SK-MEL-5 (cell line): Measurements from ENCODE around the gene ELF3. TPM values are rescaled to one million over a fixed set of nuclear protein-coding genes. Genes with fewer than 3 reads are reported as not detected.
"Not testable (repeated sequence)": the region's sequence is repeated elsewhere in the genome, so short reads cannot be mapped to it uniquely, and the experiment has no call there.

Source experiments
- DNase-seq: peaks from one replicate; pipeline ENCODE4 v3.0.0-alpha.2; 2016; ENCODE audit warnings: low read depth, low spot score
- in situ Hi-C: cut with HindIII; loops from 2 replicates; pipeline ENCODE4 v1.10.0; 2016; ENCODE audit warnings: low sequenced_read_pairs, high pct_unique_total_duplicates, low pct_unique_long_range_greater_than_20kb
- small RNA-seq, 2 experiments: library from RNA; depleted of rRNA; stranded (forward); fragments of <200 nt; gene quantifications; one replicate each; pipeline ENCODE3, GENCODE V24; 2014
- total RNA-seq: library from RNA; depleted of rRNA; stranded (reverse); fragments of >200 nt; shearing (Covaris generic); gene quantifications from 2 replicates; pipeline ENCODE4 v1.2.3, GENCODE V29; 2014; rRNA removed

ELF3 gene
- total RNA-seq, 1 experiment from 2014 or later = not detected

- no peak for DNase-seq
Observed at GRCh38 chr1:202056644-202057334, 46.4 kb downstream of the ELF3 start.

GRCh38 chr1:202057335-202057704 is 46.9 kb downstream of the ELF3 start:
- in situ Hi-C loops, DNase-seq: not testable (repeated sequence)

More at GRCh38 chr1:202056644-202057334, 46.4 kb downstream of the ELF3 start:
- in situ Hi-C loops = no loop called here

- no peak for DNase-seq
- in situ Hi-C loops = no loop called here
Observed at GRCh38 chr1:202058001-202058908, 47.9 kb downstream of the ELF3 start.

- no peak for DNase-seq
- in situ Hi-C loops = no loop called here
Observed at GRCh38 chr1:202061055-202061454, 50.7 kb downstream of the ELF3 start.

GRCh38 chr1:202061787-202062186 is 51.4 kb downstream of the ELF3 start:
- in situ Hi-C loops, DNase-seq: not testable (repeated sequence)

- in situ Hi-C loops, DNase-seq: not testable (repeated sequence)
Observed at GRCh38 chr1:202062636-202063035, 52.2 kb downstream of the ELF3 start.

- in situ Hi-C loops = no loop called here
Observed at GRCh38 chr1:202063093-202063492, 52.7 kb downstream of the ELF3 start.

GRCh38 chr1:202064889-202065312 is 54.5 kb downstream of the ELF3 start:
- in situ Hi-C loops = not testable (repeated sequence)

More at GRCh38 chr1:202063093-202063492, 52.7 kb downstream of the ELF3 start:
- DNase-seq = peak; percentile 17

More at GRCh38 chr1:202064889-202065312, 54.5 kb downstream of the ELF3 start:
- DNase-seq = not testable (repeated sequence)

Small RNA genes within 50 kb of the gene (small RNA-seq; reads per million reads assigned to genes)
- gene AL691482.1 (0 reads per million in 2 experiments), gene AL691482.2 (0 reads per million in 2 experiments), gene MIR6740 (0 reads per million in 2 experiments), gene RF00156 (0 reads per million in 2 experiments)

Other genes starting within 250 kb of the ELF3 start
- 20.8 and 29.3 TPM in 2 replicates for gene IPO9, start 181.4 kb upstream of the ELF3 start, total RNA-seq
- 34.1 and 35.0 TPM in 2 replicates for gene SHISA4, start 121.7 kb upstream of the ELF3 start, total RNA-seq
- gene LMOD1, start 64.0 kb upstream of the ELF3 start, total RNA-seq = not detected in 2 replicates
- gene TIMM17A, start 55.1 kb upstream of the ELF3 start, total RNA-seq = 112 and 114 TPM in 2 replicates
- 61.4 and 63.8 TPM in 2 replicates for gene RNPEP, start 27.9 kb upstream of the ELF3 start, total RNA-seq
- gene GPR37L1, start 112.3 kb downstream of the ELF3 start, total RNA-seq = not detected in 2 replicates
- gene ARL8A, start 134.2 kb downstream of the ELF3 start, total RNA-seq = 33.2 and 33.5 TPM in 2 replicates
- gene PTPN7, start 150.0 kb downstream of the ELF3 start, total RNA-seq = not detected in 2 replicates
- gene LGR6, start 183.2 kb downstream of the ELF3 start, total RNA-seq = not detected in 2 replicates